Endodermal cell (in vitro differentiated cells): ENCODE measurements around the gene TRIM9. TPM values are rescaled to one million over a fixed set of nuclear protein-coding genes. Genes with fewer than 3 reads are reported as not detected.

Experiments used
- DNase-seq: peaks from one replicate; pipeline ENCODE4 v3.0.0-alpha.2; 2017
- H3K27ac ChIP-seq: 2 replicates; pipeline ENCODE4 v1.5.1; 2013; ENCODE audit warnings: mild to moderate bottlenecking, low read depth, low read length, moderate library complexity
- H3K27me3 ChIP-seq: 2 replicates; pipeline ENCODE4 v1.6.1; 2013; ENCODE audit warnings: mild to moderate bottlenecking, low read length, moderate library complexity; ENCODE audit not compliant: insufficient read depth, control insufficient read depth, poor library complexity, severe bottlenecking
- H3K36me3 ChIP-seq: 2 replicates; pipeline ENCODE4 v1.7.0; 2013; ENCODE audit warnings: mild to moderate bottlenecking, low read length, moderate library complexity; ENCODE audit not compliant: control insufficient read depth, insufficient read depth
- H3K4me1 ChIP-seq: one replicate; pipeline ENCODE4 v1.7.0; 2013; ENCODE audit warnings: low read length; ENCODE audit not compliant: control insufficient read depth, insufficient read depth
- H3K4me3 ChIP-seq: 2 replicates; pipeline ENCODE4 v1.5.1; 2013; ENCODE audit warnings: mild to moderate bottlenecking, low read length, moderate library complexity
- H3K9ac ChIP-seq: 2 replicates; pipeline ENCODE4 v1.6.1; 2013; ENCODE audit warnings: mild to moderate bottlenecking, low read length, moderate library complexity; ENCODE audit not compliant: poor library complexity, severe bottlenecking; ENCODE audit errors: extremely low read depth
- H3K9me3 ChIP-seq: 2 replicates; pipeline ENCODE4 v1.6.1; 2013; ENCODE audit warnings: mild to moderate bottlenecking, low read length, moderate library complexity; ENCODE audit not compliant: control insufficient read depth
- H3K27ac Mint-ChIP-seq: 2 replicates; pipeline ENCODE4 v1.8.0; 2020; ENCODE audit warnings: mixed read lengths
- H3K27me3 Mint-ChIP-seq: 2 replicates; pipeline ENCODE4 v1.8.0; 2021; ENCODE audit warnings: mild to moderate bottlenecking, mixed read lengths; ENCODE audit not compliant: insufficient read depth
- H3K36me3 Mint-ChIP-seq: 2 replicates; pipeline ENCODE4 v1.8.0; 2020; ENCODE audit warnings: low read depth, mixed read lengths
- H3K4me1 Mint-ChIP-seq: 2 replicates; pipeline ENCODE4 v1.8.0; 2020; ENCODE audit warnings: mixed read lengths
- H3K4me3 Mint-ChIP-seq: 2 replicates; pipeline ENCODE4 v1.8.0; 2020; ENCODE audit warnings: mild to moderate bottlenecking, moderate library complexity, mixed read lengths
- H3K9me3 Mint-ChIP-seq: 2 replicates; pipeline ENCODE4 v1.8.0; 2020; ENCODE audit warnings: mild to moderate bottlenecking, mixed read lengths
- WGBS, 2 experiments: methylation state at CpG; one replicate each; pipeline versions ENCODE4 v1.1.5 to v1.1.7; 2013; ENCODE audit warnings: missing lambda C conversion rate in 2 of 2, mixed read lengths in 1 of 2; ENCODE audit not compliant: insufficient coverage in 1 of 2, insufficient read length in 1 of 2; 5-methylcytosine and 5-hydroxymethylcytosine counted together
- total RNA-seq, 2 donors: library from RNA; stranded (reverse); fragmentation: NEBNext Ultra II Directional in 1 of 2; extraction: Animal tissue kit (Norgen Biotek cat#: 25700) in 1 of 2; gene quantifications; 2 replicates in 1 of 2; 3 replicates in 1 of 2; pipeline ENCODE4 v1.2.1, GENCODE V29; 2021
- TF ChIP-seq, protein P1 (sequence below): fragments of 200-600 bp; sonication (generic); conservative IDR thresholded peaks from 2 replicates; pipeline ENCODE4 v1.5.0; 2021; ENCODE audit warnings: antibody characterized with exemption, mild to moderate bottlenecking

Gene TRIM9
- total RNA-seq, 2 donors from 2014 or later: 0.81 to 0.82 TPM

DNA sequence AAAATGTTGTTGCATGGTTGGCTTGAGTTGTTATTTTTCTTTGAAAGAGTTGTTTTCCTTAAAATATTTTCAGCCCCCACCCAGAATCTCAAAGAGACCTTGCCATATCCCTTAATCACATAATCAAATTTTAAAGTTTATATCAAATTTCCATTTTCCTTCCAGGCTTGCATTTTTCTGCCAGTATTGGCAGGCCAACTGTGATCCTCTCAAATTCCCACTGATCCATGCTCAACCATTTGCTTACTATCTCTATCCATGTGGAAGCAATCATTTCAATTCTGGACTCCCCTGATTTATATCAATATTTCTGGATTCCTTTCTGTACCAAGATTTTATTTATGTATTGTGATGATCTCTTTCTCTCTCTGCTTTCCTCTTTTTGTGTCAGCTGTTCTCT, 86.5 kb downstream of the TRIM9 start:
- Histone ChIP-seq H3K4me1 (no peaks in the 10 kb centered on the region), H3K27ac (no peak overlapping the region), H3K9me3 (no peaks in the 10 kb centered on the region), H3K27me3 (no peaks in the 10 kb centered on the region), H3K4me3 (no peak overlapping the region), H3K9ac (no peak overlapping the region), H3K36me3 (no peaks in the 10 kb centered on the region)
- Mint-ChIP-seq H3K9me3 (no peaks in the 10 kb centered on the region), H3K36me3 (no peaks in the 10 kb centered on the region), H3K27me3 (peaks cover 2% of the 10 kb centered on the region), H3K4me3 (no peak overlapping the region), H3K27ac (no peak overlapping the region), H3K4me1 (no peaks in the 10 kb centered on the region)
- no peak for DNase-seq
- TF ChIP-seq, protein P1, sequence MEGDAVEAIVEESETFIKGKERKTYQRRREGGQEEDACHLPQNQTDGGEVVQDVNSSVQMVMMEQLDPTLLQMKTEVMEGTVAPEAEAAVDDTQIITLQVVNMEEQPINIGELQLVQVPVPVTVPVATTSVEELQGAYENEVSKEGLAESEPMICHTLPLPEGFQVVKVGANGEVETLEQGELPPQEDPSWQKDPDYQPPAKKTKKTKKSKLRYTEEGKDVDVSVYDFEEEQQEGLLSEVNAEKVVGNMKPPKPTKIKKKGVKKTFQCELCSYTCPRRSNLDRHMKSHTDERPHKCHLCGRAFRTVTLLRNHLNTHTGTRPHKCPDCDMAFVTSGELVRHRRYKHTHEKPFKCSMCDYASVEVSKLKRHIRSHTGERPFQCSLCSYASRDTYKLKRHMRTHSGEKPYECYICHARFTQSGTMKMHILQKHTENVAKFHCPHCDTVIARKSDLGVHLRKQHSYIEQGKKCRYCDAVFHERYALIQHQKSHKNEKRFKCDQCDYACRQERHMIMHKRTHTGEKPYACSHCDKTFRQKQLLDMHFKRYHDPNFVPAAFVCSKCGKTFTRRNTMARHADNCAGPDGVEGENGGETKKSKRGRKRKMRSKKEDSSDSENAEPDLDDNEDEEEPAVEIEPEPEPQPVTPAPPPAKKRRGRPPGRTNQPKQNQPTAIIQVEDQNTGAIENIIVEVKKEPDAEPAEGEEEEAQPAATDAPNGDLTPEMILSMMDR: no peak

DNA sequence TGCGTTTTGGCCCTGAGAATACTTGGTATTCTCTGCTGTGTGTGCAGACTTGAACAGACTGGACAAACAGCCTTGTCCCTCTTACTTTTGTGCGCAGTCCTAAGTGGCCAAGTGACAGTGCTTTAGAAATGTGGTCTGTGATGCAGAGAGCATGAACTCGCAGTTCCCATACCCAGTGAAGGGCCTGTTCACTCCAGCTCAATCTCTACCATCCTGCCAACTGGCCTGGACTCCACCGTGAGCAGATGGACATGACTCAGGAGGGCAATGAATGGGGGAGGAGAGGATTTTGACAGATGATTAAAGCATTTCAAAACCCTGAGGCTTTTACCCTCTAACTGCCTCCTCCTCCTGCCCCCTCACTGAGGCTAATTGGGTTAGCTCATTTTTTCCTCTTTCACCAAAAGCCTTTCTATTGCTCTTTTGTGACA, 88.1 kb downstream of the TRIM9 start:
- no peaks in the 10 kb centered on the region for H3K4me1 Mint-ChIP-seq
- H3K4me1 ChIP-seq: no peaks in the 10 kb centered on the region
- DNase-seq: no peak
- no peaks in the 10 kb centered on the region for H3K27me3 ChIP-seq
- H3K9me3 Mint-ChIP-seq: no peaks in the 10 kb centered on the region
- no peak overlapping the region for H3K4me3 Mint-ChIP-seq
- TF ChIP-seq, protein P1: no peak
- no peak overlapping the region for H3K9ac ChIP-seq
- H3K36me3 ChIP-seq: no peaks in the 10 kb centered on the region
- no peak overlapping the region for H3K27ac Mint-ChIP-seq
- 79 to 92% methylated on average over 2 to 3 of the region's 4 CpGs for WGBS, 2 experiments
- no peaks in the 10 kb centered on the region for H3K36me3 Mint-ChIP-seq
- H3K27me3 Mint-ChIP-seq: peaks cover 2% of the 10 kb centered on the region
- H3K9me3 ChIP-seq: no peaks in the 10 kb centered on the region
- peak overlapping the region; percentile 97 for H3K27ac ChIP-seq
- no peak overlapping the region for H3K4me3 ChIP-seq

DNA sequence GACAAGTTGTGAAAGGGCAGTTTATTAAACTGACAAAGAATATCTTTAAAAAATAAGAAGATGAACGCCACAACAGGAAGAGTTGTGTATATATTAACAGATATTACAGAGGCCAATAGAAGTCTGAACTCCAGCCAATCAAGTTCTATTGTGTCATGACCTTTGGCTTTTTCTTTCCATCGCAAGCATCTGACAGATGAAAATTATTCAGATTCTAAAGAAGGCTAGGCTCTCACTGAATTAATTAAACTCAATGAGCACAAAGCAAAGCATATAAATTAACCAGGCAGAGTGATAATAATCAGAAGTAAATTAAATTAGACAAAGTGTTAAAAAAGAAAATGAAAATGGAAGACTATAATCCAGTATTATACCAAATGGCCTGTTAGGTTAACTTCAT, 88.6 kb downstream of the TRIM9 start:
- Histone ChIP-seq H3K9ac (no peak overlapping the region), H3K27ac (peak overlapping the region; percentile 97), H3K4me3 (no peak overlapping the region), H3K9me3 (no peaks in the 10 kb centered on the region), H3K36me3 (no peaks in the 10 kb centered on the region), H3K4me1 (no peaks in the 10 kb centered on the region), H3K27me3 (no peaks in the 10 kb centered on the region)
- H3K27me3 Mint-ChIP-seq: peaks cover 2% of the 10 kb centered on the region
- H3K9me3 Mint-ChIP-seq: no peaks in the 10 kb centered on the region
- TF ChIP-seq, protein P1: no peak
- WGBS, 2 experiments: 96% methylated on average over 2 of the region's 2 CpGs; no CpG with 5 or more reads in 1 of the 2 experiments
- no peak for DNase-seq
- H3K36me3 Mint-ChIP-seq: no peaks in the 10 kb centered on the region
- no peaks in the 10 kb centered on the region for H3K4me1 Mint-ChIP-seq
- H3K27ac Mint-ChIP-seq: no peak overlapping the region
- no peak overlapping the region for H3K4me3 Mint-ChIP-seq
